Mucosa of stomach (tissue), 1 donor: ENCODE data around the gene IFITM10.
"Not testable (repeated sequence)": the region's sequence is repeated elsewhere in the genome, so short reads cannot be mapped to it uniquely, and the experiment has no call there.

Experiments used
- H3K27me3 ChIP-seq: one replicate; pipeline ENCODE4 v1.7.0; 2013; ENCODE audit warnings: mild to moderate bottlenecking, low read length; ENCODE audit not compliant: control insufficient read depth, insufficient read depth
- H3K36me3 ChIP-seq: one replicate; pipeline ENCODE4 v1.7.0; 2013; ENCODE audit warnings: low read length; ENCODE audit not compliant: control insufficient read depth, insufficient read depth
- H3K4me1 ChIP-seq: one replicate; pipeline ENCODE4 v1.7.0; 2013; ENCODE audit warnings: mild to moderate bottlenecking, low read length; ENCODE audit not compliant: control insufficient read depth, insufficient read depth
- H3K4me3 ChIP-seq: one replicate; pipeline ENCODE4 v1.7.0; 2013; ENCODE audit warnings: low read length
- H3K9ac ChIP-seq: one replicate; pipeline ENCODE4 v1.7.0; 2013; ENCODE audit warnings: mild to moderate bottlenecking, low read length, moderate library complexity
- H3K9me3 ChIP-seq: one replicate; pipeline ENCODE4 v1.7.0; 2013; ENCODE audit warnings: mild to moderate bottlenecking, low read length, moderate library complexity; ENCODE audit not compliant: control insufficient read depth
- donor health status: Pancreatic carcinoma.

The IFITM10 gene

GRCh38 chr11:1774886-1775285, 24.5 kb upstream of the IFITM10 start:
- Histone ChIP-seq H3K4me1 (peaks cover 27% of the 10 kb centered on the region), H3K4me3 (no peak overlapping the region), H3K27me3 (no peaks in the 10 kb centered on the region), H3K9me3 (no peaks in the 10 kb centered on the region), H3K9ac (no peak overlapping the region), H3K36me3 (no peaks in the 10 kb centered on the region)

GRCh38 chr11:1773994-1774550, 23.7 kb upstream of the IFITM10 start:
- Histone ChIP-seq H3K4me1 (peaks cover 31% of the 10 kb centered on the region), H3K36me3 (no peaks in the 10 kb centered on the region), H3K4me3 (no peak overlapping the region), H3K9ac (no peak overlapping the region), H3K9me3 (no peaks in the 10 kb centered on the region), H3K27me3 (no peaks in the 10 kb centered on the region)

GRCh38 chr11:1773131-1773993, 23.0 kb upstream of the IFITM10 start:
- peaks cover 32% of the 10 kb centered on the region for H3K4me1 ChIP-seq
- no peak overlapping the region for H3K4me3 ChIP-seq
- H3K9me3 ChIP-seq: no peaks in the 10 kb centered on the region
- no peaks in the 10 kb centered on the region for H3K36me3 ChIP-seq
- no peaks in the 10 kb centered on the region for H3K27me3 ChIP-seq
- no peak overlapping the region for H3K9ac ChIP-seq

DNA sequence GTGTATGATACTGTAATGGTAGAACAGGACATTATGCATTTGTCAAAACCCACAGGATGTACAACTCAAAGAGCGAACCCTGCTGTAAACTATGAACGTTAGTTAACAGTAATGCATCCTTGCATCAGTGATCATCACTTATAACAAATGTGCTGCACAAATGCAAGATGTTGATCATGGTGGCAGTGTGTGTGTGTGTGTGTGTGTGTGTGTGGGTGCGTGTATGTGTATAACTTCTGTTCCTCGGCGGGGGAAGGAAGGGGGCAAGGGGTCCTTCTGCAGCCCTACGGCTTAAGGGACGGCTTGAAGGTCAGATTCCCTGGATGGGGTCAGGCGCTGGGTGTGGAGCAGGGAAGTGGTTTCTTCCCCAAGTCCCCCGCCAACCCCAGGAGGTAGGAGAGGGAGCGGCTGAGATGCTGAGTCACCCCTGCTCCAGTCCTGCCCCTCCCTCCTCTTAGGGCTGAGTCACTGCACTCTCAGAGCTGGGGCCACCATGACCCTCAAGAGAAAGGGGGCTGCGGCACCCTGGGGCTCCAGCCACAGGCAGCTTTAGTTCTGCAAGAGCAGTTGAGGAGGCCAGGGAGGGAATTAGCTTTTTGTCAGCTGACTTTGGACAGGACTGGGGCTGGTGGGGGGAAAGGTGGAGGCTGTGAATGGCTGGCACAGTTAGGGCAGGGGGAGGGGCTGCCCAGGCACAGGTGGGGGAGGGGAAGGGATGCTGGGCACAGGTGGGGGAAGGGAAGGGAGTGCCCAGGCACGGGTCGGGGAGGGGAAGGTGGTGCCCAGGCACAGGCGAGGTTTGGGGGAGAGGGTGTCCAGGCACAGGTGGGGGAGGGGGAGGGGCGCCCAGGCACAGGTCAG, 22.1 kb upstream of the IFITM10 start:
- H3K27me3 ChIP-seq: no peaks in the 10 kb centered on the region
- H3K4me1 ChIP-seq: peaks cover 25% of the 10 kb centered on the region
- no peaks in the 10 kb centered on the region for H3K9me3 ChIP-seq
- H3K4me3 ChIP-seq: no peak overlapping the region
- no peak overlapping the region for H3K9ac ChIP-seq
- H3K36me3 ChIP-seq: no peaks in the 10 kb centered on the region

DNA sequence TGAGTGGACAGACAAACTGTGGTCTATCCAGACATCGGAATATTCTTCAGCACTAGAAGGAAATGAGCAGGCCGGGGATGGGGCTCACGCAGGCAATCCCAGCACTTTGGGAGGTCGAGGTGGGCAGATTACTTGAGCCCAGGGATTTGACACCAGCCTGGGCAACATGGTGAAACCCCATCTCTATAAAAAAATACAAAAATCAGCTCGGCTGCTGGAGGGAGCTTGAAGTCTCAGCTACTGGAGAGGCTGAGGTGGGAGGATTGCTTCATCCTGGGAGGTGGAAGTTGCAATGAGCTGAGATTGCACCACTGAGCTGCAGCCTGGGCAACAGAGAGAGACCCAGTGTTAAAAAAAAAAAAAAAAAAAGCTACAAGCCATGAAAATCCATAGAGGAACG, 21.3 kb upstream of the IFITM10 start:
- Histone ChIP-seq H3K27me3 (no peaks in the 10 kb centered on the region), H3K4me1 (peaks cover 25% of the 10 kb centered on the region), H3K9me3 (no peaks in the 10 kb centered on the region), H3K9ac (no peak overlapping the region), H3K36me3 (no peaks in the 10 kb centered on the region), H3K4me3 (no peak overlapping the region)

GRCh38 chr11:1771273-1771672, 20.9 kb upstream of the IFITM10 start:
- no peak overlapping the region for H3K4me3 ChIP-seq

GRCh38 chr11:1770528-1770927, 20.1 kb upstream of the IFITM10 start:
- H3K9me3 ChIP-seq: no peaks in the 10 kb centered on the region
- H3K4me1 ChIP-seq: peaks cover 25% of the 10 kb centered on the region
- H3K36me3 ChIP-seq: no peaks in the 10 kb centered on the region
- no peak overlapping the region for H3K9ac ChIP-seq
- no peaks in the 10 kb centered on the region for H3K27me3 ChIP-seq
- no peak overlapping the region for H3K4me3 ChIP-seq

More at GRCh38 chr11:1771273-1771672, 20.9 kb upstream of the IFITM10 start:
- peaks cover 25% of the 10 kb centered on the region for H3K4me1 ChIP-seq
- no peak overlapping the region for H3K9ac ChIP-seq
- no peaks in the 10 kb centered on the region for H3K27me3 ChIP-seq
- H3K36me3 ChIP-seq: no peaks in the 10 kb centered on the region
- no peaks in the 10 kb centered on the region for H3K9me3 ChIP-seq

GRCh38 chr11:1770061-1770460, 19.7 kb upstream of the IFITM10 start:
- peaks cover 25% of the 10 kb centered on the region for H3K4me1 ChIP-seq
- no peaks in the 10 kb centered on the region for H3K27me3 ChIP-seq
- no peak overlapping the region for H3K4me3 ChIP-seq
- H3K36me3 ChIP-seq: no peaks in the 10 kb centered on the region
- H3K9ac ChIP-seq: no peak overlapping the region
- H3K9me3 ChIP-seq: no peaks in the 10 kb centered on the region

- H3K27me3 ChIP-seq, H3K4me3 ChIP-seq, H3K36me3 ChIP-seq, H3K9me3 ChIP-seq, H3K9ac ChIP-seq: not testable (repeated sequence)
- H3K4me1 ChIP-seq: peaks cover 27% of the 10 kb centered on the region
Measured at GRCh38 chr11:1769304-1769936, 19.0 kb upstream of the IFITM10 start.

DNA sequence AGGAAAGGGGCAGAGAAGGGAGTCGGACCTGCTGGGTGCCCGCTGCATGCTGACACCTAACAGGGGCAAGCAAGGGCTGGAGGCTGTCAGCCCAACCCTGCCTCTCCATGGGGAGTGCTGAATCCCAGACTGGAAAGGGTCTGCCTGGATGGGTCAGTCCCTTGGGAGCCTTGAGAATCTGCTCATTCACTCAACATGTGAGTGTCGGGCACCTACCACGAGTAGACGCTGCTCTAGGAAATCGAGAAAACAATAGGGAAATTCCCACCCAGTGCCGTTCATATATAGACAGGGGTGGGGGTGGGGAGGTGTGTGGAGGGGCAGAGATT, 17.7 kb upstream of the IFITM10 start:
- no peaks in the 10 kb centered on the region for H3K36me3 ChIP-seq
- no peaks in the 10 kb centered on the region for H3K9me3 ChIP-seq

DNA sequence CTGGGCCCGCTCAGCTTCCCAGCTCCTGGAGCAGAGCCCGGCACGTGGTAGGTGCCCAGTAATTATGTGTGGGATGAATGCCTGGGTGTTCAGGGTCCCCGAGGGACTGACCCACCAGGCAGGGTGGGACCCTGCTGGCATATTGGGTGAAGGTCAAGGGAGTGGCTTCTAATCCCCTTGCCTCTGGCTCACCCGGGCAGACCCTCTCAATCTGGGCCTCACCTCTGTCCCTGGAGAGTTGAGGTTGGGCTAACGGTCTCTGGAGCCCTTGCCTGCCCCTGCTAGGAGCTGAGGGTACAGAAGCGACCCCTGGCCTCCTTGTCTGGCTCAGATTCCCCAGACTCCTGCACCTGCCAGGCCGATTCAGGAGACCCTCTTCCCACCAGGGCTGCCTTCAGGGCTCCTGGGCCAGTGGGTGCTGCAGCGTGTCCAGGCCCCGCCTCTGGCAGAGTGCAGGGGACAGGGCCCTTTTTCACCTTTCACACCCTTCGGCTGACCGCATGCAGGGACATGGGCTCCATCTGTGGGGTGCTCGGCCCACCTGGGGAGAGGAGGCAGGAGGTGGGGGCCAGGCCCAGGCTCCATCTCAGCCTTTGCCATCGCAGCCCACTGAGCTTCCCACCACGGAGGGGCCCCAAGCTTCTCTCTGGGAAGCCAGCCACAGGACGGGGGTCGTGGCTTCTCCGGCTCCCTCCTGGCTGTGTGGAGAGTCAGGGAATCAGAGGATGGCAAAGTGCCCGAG, 17.2 kb upstream of the IFITM10 start:
- Histone ChIP-seq H3K27me3 (no peaks in the 10 kb centered on the region), H3K9ac (no peak overlapping the region), H3K9me3 (no peaks in the 10 kb centered on the region), H3K4me1 (peaks cover 24% of the 10 kb centered on the region), H3K36me3 (no peaks in the 10 kb centered on the region), H3K4me3 (no peak overlapping the region)

More for the DNA sequence above, 17.7 kb upstream of the IFITM10 start:
- H3K4me1 ChIP-seq: peaks cover 24% of the 10 kb centered on the region
- H3K27me3 ChIP-seq: no peaks in the 10 kb centered on the region
- no peak overlapping the region for H3K9ac ChIP-seq
- no peak overlapping the region for H3K4me3 ChIP-seq
